ENCODE results near the gene PIP5K1C.

The PIP5K1C gene

GRCh38 chr19:3622224-3622623 lies 78.0 kb downstream of the PIP5K1C start:
- DNase-seq, result no peak

GRCh38 chr19:3621689-3622088 lies 78.6 kb downstream of the PIP5K1C start:
- no peak for DNase-seq

DNA sequence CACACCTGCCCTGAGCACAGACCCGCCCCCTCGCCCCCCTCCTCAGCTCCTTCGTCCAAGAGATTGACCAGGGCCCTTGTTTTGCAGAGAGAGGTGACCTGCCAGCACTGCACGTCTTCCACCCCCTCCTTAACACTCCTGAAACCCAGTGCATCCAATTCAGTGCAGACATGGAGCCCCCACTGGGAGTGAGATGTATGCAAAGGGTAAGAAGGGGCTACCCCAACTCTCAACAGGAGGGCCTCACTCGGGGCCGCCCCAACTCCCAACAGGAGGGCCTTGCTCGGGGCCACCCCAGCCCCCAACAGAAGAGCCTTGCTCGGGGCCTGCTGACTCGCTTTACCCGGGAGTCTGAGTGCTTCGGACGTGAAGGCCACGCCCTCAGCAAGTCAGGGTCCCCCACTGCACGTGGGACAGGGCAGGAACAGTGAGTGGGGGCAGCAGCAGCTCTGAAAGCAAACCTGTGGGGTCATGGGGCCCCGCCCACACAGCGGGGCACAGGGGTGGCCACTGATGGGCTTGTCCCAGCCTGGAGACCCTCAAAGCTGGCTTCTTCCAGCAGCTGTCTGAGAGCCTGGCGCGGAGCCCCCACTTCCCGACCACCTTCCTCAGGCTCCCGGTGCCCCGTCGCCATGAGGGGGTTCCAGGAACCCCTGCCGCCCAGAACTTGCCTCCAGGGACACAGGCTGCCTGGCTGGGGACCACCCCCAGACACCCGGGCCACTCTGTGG lies 79.3 kb downstream of the PIP5K1C start:
- DNase-seq, result no peak

DNA sequence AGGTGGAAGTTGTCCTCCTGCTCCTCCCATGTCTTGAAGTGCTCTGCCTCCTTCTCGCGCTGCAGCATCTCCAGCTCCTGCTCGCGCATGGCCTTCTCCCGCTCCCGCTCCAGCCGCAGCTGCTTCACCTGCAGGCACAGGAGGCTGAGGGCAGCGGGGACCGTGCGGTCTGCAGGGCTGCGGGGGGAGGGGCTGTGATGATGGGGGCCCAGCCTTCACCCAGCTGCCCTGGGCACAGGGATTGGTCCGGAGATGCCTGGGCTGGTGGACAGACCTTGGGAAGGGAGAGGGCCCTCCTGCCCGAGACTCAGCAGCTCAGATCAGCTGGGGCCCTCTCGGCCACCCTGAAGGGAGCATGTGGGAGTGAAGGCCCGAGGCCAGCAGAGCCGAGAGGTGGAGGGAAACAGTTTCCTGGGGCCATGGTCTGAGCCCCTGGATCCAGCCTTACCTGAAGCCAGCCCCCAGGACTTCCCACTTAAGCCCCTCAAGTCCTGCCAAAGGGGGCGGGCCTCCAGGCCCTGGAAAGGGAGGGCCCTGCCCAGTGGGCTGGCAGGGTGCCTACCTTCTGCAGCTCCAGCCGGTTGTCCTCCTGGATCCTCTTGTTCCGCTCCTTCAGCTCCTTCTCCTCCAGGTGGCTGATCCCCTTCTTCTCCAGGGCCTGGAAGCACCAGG lies 80.0 kb downstream of the PIP5K1C start:
- DNase-seq, result no peak

- DNase-seq, result no peak
Measured at GRCh38 chr19:3619631-3620012, 80.6 kb downstream of the PIP5K1C start.

DNA sequence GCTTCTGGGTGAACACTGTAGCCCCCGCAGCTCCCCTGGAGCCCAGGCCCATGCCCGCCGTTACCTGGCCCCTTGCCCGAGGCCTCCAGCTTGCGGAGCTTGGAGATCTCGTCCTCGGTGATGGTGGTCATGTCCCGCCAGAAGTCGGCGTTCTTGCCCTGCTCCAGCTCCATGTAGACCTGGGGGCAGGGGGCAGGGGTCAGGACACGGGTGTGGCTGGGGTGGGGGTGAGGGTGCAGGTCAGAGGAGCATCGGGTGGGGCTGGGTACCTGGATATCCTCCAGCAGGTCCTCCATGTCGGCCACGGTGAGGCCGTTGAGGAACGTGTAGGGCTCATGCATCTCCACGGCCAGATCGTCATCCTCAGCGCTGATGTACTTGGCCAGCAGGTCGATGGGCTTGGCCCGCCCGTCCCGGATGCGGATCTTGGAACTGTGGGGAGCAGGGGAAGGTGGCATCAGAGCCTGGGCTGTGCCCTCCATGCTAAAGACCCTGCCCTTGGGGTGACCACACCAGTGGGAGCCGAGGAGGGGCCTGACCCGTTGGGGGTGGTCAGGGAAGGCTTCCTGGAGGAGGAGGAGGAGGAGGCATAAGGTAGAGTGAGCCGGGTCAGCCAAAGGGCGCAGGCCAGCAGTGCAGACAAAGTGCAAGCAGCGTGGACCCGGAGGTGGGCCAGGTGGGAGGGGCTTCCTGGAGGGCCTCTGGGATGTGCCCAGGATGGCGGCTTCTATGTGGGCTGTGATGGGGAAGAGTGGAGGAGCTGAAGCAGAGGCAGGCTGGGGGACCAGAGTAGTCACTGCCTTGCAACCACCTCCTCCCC lies 81.2 kb downstream of the PIP5K1C start:
- DNase-seq, result no peak

DNA sequence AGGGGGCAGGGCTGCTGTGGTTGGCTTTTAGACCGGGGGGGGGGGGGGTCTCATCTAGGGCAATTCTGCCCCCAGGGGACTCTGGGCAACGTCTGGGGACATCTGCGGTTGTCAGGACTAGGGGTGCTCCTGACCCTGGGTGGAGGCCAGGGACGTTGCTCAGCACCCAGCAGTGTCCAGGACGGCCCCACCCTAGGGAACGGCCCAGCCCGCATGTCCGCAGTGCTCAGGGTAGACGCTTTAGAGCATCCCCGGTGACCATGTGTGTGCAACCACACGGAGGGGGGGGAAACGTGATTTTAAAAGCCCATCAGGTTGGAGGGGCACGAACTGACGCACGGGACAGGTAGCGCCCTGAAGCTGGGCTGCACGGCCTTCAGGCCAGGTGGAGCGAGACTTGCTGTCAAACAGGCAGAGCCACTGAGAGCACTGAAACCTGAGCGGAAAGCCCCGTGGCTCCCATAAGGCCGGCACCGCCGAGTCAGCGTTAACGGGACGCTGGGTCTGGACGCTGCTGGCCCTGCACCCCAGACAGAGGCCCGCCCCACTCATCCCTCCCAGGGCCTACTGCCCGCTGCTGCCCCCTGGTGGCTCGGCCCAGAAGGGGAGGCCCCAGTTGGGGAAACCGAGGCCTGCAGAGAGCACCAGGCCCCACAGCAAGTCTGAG lies 82.0 kb downstream of the PIP5K1C start:
- no peak for DNase-seq

GRCh38 chr19:3617463-3617862 lies 82.8 kb downstream of the PIP5K1C start:
- DNase-seq, result no peak

DNA sequence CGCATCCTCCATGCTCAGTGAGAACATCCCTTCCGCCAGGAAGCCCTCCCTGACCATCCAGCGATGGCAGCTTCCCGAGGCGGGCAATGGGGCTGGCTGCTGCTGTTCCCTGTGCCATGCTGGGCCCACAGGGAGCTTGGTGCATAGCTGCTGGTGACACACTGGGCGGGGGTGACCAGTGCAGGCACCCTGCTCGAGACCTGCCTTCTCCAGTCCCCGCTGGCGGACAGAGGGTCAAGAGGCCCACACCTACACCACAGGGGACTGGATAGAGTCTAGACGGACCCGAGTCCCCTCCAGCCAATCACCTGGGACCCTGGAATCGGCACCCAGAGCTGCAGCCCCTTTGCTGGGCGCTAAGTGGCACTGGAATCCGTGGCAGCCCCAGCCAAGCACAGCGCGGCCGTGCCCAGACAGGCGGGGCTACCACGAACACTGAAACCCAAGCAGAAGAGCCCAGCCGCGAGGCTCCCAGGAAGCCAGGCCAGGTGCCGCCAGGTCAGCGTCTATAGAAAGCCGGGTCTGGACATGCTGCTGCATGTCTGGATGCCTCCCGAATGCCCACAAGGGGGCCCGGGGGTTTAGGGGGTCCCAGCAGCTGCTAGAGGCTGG lies 84.6 kb downstream of the PIP5K1C start:
- DNase-seq, result no peak

DNA sequence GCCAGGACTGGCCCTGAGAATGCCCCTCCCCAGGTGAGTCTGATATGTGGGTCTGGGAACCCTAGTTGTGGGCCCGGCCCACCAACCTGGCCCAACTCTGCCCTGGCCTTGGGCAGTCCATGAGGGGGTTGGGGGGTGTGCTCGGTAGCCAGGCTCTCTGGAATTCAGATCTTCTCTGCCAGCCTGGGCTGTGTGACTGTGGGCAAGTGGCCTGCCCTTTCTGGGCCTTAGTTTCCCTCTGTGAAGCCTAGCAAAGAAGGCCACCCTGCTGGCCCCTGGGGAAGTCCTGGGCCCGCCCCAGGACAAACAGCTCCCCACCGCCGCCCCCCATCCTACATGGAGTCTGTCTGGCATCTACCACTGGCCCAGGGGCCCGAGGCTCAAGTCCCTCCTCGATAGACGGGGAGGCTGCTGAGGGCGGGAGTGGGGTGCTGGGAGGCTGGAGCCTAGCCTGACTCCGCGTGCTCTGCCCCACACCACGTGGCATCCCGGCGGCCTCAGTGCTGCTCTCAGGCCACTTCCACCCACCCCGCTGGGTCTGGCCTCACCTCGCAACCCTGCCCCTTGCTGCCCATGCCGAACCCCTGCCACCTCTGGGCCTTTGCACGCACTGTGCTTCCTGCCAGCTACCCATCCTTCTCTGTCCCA lies 85.3 kb downstream of the PIP5K1C start:
- DNase-seq, result no peak

DNA sequence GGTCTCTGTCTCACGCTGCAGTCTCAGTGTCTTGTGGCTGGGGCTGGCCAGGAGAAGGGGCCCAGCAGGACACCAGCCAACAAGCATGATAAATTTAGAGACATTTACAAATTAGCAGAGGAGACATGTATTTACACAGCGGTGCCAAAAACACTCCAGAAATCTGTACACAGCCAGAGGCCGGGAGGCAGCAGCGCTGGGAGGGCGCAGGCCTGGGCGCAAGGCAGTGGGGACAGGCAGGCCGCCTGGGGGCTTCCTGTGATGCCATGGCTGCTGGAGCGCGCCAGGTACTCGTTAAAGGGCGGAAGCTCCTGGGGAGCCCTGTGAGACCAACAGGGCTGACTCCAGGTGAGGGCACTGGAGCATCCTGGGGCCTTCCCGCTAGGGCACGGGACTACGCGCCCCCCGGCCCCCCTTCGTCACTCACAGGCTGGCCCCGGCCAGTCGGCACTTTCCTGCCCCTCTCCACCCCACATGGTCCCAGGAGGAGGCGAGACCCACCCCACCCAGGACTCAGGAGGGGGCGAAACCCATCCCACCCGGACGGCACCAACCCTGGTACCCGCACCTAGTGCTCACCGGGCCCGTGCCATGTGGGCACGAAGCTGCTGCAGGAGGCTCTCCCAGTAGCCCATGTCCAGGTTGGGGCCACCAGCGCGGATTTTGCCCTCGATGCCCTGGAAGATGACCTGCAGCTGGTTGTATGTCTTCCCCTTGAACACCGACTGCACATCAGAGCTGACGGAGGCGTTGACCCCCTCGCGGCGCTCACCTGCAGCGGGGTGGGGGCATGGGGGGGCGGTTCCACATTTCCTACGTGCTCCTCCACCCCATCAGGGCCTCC lies 86.2 kb downstream of the PIP5K1C start:
- no peak for DNase-seq

GRCh38 chr19:3612901-3613741 lies 87.1 kb downstream of the PIP5K1C start:
- no peak for DNase-seq

GRCh38 chr19:3612330-3612729 lies 87.9 kb downstream of the PIP5K1C start:
- DNase-seq, result no peak

DNA sequence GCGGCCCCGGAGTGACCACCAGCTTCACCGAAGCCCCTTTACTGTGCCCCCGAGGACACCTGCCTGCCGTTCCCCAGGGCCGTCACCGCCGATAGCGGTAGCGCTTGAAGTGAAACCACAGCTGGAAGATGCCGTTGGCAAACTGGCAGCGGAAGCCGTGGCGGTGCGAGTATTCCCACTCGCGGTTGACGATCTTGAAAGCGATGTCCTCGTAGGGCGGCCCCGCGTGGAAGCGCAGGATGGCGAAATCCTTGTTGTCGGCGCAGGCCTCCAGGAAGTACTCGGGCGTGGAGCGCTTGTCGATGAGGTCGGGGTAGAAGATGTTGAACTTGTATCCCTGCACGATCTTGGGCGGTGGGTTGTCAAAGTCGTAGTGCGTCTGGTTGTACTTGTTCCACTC lies 88.4 kb downstream of the PIP5K1C start:
- DNase-seq, result no peak

DNA sequence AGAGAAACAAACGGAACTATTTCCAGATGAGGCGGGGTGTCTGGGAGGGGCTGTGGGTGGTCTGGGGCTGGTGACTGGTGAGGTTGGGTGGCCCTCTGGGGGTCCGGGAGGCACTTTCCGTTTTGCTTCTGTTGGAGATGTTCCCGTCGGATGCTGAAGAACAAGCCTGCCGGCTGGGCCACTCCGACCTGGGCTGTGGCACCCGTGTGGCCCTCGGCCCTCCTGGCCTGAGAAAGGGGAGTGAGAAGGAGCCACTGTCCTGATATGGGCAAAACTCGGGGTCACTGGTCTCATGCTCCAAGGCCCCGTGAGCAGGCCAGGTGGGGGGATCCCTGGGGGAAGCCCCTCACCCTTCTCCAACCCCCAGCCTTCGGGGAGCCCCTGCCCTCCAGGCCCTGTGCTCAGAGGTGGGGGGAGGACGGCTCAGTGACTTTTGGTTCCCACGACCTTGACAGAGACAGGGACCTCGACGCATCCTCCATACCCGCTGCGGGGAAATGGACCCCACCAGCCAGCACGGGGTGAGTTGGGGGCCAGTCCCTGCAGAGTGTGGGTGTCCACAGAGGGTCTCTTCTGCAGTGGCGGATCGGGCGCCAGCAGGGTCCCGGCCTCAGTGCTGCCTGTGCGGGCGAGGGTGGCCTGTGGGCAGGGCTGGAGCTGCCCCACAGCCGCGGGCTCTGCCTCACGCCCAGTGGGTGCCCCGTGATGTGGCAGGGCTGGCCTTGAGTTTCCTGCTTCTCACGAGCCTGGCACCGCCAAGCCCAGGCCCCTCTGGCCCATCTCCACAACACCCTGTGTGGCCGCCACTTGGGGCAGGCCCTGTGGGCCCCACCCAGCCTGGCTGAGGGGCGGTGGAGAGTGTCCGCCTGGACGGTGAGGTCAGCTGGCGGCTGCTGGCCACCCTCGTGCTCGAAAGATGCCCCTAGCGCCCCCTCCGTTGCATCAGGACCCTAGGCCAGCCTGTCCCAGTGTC lies 89.2 kb downstream of the PIP5K1C start:
- no peak for DNase-seq

DNA sequence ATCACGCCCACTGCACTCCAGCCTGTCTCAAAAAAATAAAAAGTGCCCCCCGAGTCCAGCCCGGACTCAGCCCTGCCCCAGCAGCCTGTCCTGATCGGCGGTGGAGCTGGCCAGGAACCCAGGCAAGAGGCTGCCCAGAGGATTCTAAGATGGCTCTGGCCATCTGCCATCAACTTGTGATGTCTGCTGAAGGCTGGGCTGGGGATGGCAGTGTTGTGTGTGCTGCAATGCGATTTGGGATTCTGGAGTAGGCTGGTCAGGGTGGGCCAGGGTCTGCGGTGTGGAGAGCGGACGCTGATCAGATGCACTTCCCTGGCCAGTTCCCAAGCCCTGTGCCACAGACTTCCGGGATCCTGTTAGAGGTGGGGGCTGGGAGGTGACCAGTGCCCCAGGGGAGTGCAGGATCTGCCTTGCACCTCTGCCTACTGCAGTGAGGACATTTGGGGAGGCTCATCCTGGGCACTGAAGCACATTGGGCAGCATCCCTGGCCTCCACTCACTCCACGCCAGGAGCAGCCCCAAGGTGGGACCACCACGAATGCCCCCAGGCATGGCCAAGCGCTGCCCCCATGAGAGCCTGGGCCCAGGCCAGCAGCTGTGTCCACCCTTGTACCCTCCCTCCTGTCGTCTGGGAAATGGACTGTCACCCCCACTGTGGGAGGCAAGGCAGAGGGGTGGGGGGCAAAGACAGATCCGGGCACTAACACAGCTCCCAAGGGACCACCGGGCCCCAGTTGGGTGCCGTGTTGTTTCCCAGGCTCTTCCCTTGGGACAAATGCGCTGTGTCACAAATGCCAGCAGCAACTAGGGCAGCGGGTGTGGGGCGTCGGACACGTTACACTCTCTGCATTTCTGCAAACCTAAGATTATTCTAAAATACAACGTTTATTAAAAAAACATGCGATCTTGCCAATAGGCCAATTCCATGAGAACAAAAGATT lies 90.2 kb downstream of the PIP5K1C start:
- DNase-seq, result no peak

DNA sequence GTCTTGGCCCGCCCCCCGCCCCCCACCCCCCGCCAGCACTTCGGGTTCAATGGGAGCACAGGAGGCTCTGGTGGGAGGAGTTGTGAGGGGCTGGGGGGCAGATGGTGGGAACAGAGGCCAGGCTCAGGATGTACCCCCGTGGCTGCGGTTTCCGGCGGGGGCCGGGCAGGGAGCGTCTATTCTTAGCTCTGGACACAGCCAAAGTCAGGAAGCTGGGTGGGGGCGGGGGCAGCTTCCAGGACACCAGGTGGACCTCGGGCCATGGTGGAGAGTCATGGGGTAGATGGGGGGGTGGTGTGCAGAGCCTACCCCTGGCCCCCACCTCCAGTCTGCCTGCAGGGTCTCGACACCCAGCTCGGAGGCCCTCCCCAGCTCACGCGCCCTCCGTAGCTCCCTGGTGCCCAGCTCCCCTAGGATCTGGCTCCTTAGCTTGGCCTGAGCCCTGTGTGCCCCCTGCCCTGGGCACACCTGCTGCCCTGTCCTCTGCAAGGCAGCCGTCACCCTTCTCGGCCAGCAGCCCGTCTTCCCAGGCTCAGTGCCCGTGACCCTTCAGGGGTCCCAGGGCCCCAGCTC lies 91.4 kb downstream of the PIP5K1C start:
- DNase-seq, result no peak

Measured in NK-92 treated with Interleukin-12 subunit alpha and Interleukin-12 subunit beta, amount 100 ng/mL, for 24 hours (cell line).